GM18873 (cell line): ENCODE measurements around the gene CSAG2.

ENCODE experiments used
- ATAC-seq: cut with Tn5 transposase; IDR thresholded peaks from one replicate; pipeline ENCODE4 v1.9.1; 2021; ENCODE audit warnings: mild to moderate bottlenecking, moderate library complexity, moderate number of reproducible peaks; ENCODE audit not compliant: unreplicated experiment, low FRiP score

The CSAG2 gene

GRCh38 chrX:152674135-152674534 is 34.9 kb downstream of the CSAG2 start:
- no peak for ATAC-seq

DNA sequence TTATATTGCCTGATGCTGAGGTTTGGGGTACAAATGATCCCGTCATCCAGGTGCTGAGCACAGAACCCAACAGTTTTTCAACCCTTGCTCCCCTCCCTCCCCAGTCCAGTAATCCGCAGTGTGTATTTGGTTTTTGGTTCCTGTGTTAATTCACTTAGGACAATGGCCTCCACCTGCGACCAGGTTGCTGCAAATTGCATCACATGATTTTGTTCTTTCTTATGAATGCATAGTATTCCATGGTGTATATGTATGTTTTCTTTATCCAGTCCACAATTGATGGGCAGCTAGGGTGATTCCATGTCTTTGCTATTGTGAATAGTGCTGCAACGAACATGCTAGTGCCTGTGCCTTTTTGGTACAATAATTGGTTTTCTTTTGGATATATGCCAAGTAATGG is 46.0 kb downstream of the CSAG2 start:
- ATAC-seq = no peak

DNA sequence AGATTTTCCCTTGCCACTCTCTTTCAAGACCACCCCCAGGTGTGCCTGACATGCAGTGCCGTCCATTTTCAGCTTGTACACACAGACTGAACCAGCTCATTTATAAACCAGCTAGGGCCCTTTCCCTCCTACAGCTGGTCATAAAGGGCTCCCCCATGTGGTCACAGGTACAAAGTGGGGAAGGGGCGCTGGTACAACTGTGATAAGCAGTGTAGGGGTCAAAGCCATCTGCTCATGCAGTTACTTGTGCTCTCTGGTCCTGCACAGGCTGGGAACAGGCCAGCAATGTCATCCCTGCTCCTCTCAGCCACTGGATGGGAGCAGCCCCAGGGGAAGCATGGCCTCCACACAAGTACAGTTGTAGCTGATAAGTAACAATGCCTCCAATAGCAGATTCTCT is 50.8 kb downstream of the CSAG2 start:
- ATAC-seq = no peak
